ENCODE data around the gene XPR1. TPM values are rescaled to one million over a fixed set of nuclear protein-coding genes. Genes with fewer than 3 reads are reported as not detected.

XPR1 gene
- total and polyA plus RNA-seq, 3 donors from 2014 or later: 34.8 to 76.2 (median 71.8) TPM

GRCh38 chr1:180731131-180731530 is 99.3 kb downstream of the XPR1 start:
- no peaks in the 10 kb centered on the region for H3K4me1 ChIP-seq
- intact Hi-C loops (cut with DNase I; ENCODE audit: low total_unique reads): no loop called here
- no peaks in the 10 kb centered on the region for H3K36me3 ChIP-seq (ENCODE audit: low read depth, missing control alignments)
- no peak for DNase-seq
- WGBS, 2 donors: 70 to 83% methylated on average over 4 of the region's 4 CpGs
- no peaks in the 10 kb centered on the region for H3K9me3 ChIP-seq
- H3K27ac ChIP-seq: no peak overlapping the region
- H3K4me3 ChIP-seq: no peak overlapping the region
- no peaks in the 10 kb centered on the region for H3K27me3 ChIP-seq
- TF ChIP-seq POLR2A (IDR thresholded peaks at IDR 0.05) (no peak), CTCF (IDR thresholded peaks at IDR 0.05) (no peak)

GRCh38 chr1:180732866-180733265 is 101.0 kb downstream of the XPR1 start:
- WGBS, 2 donors: 95 to 99% methylated on average over 14 of the region's 14 CpGs
- intact Hi-C loops (cut with DNase I; ENCODE audit: low total_unique reads): no loop called here
- H3K36me3 ChIP-seq (ENCODE audit: low read depth, missing control alignments): no peaks in the 10 kb centered on the region
- H3K9me3 ChIP-seq: no peaks in the 10 kb centered on the region
- H3K4me1 ChIP-seq: no peaks in the 10 kb centered on the region
- H3K27ac ChIP-seq: no peak overlapping the region
- H3K27me3 ChIP-seq: no peaks in the 10 kb centered on the region
- H3K4me3 ChIP-seq: no peak overlapping the region
- no peak for DNase-seq
- no peak for TF ChIP-seq POLR2A (IDR thresholded peaks at IDR 0.05)
- TF ChIP-seq CTCF (IDR thresholded peaks at IDR 0.05): no peak

GRCh38 chr1:180734366-180734765 is 102.5 kb downstream of the XPR1 start:
- H3K4me1 ChIP-seq: no peaks in the 10 kb centered on the region
- H3K27ac ChIP-seq: no peak overlapping the region
- H3K4me3 ChIP-seq: no peak overlapping the region
- H3K27me3 ChIP-seq: no peaks in the 10 kb centered on the region
- intact Hi-C loops (cut with DNase I; ENCODE audit: low total_unique reads): no loop called here
- no peaks in the 10 kb centered on the region for H3K36me3 ChIP-seq (ENCODE audit: low read depth, missing control alignments)
- TF ChIP-seq CTCF (IDR thresholded peaks at IDR 0.05): no peak
- no peak for TF ChIP-seq POLR2A (IDR thresholded peaks at IDR 0.05)
- no peaks in the 10 kb centered on the region for H3K9me3 ChIP-seq
- DNase-seq: no peak
- WGBS, 2 donors: 95 to 97% methylated on average over 2 of the region's 2 CpGs

GRCh38 chr1:180742663-180743062 is 110.8 kb downstream of the XPR1 start:
- no peaks in the 10 kb centered on the region for H3K9me3 ChIP-seq
- DNase-seq: no peak
- no peaks in the 10 kb centered on the region for H3K36me3 ChIP-seq (ENCODE audit: low read depth, missing control alignments)
- no peak for TF ChIP-seq POLR2A (IDR thresholded peaks at IDR 0.05)
- no peak for TF ChIP-seq CTCF (IDR thresholded peaks at IDR 0.05)
- H3K27me3 ChIP-seq: no peaks in the 10 kb centered on the region
- H3K27ac ChIP-seq: no peak overlapping the region
- no peak overlapping the region for H3K4me3 ChIP-seq
- intact Hi-C loops (cut with DNase I; ENCODE audit: low total_unique reads): no loop called here
- no peaks in the 10 kb centered on the region for H3K4me1 ChIP-seq

GRCh38 chr1:180743868-180744267 is 112.0 kb downstream of the XPR1 start:
- H3K27me3 ChIP-seq: no peaks in the 10 kb centered on the region
- H3K4me1 ChIP-seq: no peaks in the 10 kb centered on the region
- intact Hi-C loops (cut with DNase I; ENCODE audit: low total_unique reads): no loop called here
- no peak for TF ChIP-seq POLR2A (IDR thresholded peaks at IDR 0.05)
- no peak for TF ChIP-seq CTCF (IDR thresholded peaks at IDR 0.05)
- no peaks in the 10 kb centered on the region for H3K36me3 ChIP-seq (ENCODE audit: low read depth, missing control alignments)
- no peaks in the 10 kb centered on the region for H3K9me3 ChIP-seq
- no peak overlapping the region for H3K27ac ChIP-seq
- no peak for DNase-seq
- H3K4me3 ChIP-seq: no peak overlapping the region
